Peyer's patch (tissue), 4 donors: ENCODE measurements around the gene ZFAND2A.

Experiments used
- CTCF ChIP-seq, 6 experiments: fragments of 450-650 bp in 4 of 6; fragments of 200-600 bp in 2 of 6; sonication (generic) in 1 of 6; IDR thresholded peaks; one replicate each; pipeline ENCODE4 v1.5.1; 2017 to 2019; ENCODE audit warnings: antibody characterized with exemption in 6 of 6, mild to moderate bottlenecking in 3 of 6, moderate library complexity in 1 of 6
- POLR2A ChIP-seq, 2 donors: fragments of 450-650 bp; IDR thresholded peaks; one replicate each; pipeline ENCODE4 v1.5.1; 2017; ENCODE audit warnings: antibody characterized with exemption in 2 of 2, mild to moderate bottlenecking in 2 of 2, moderate library complexity in 2 of 2

DNA sequence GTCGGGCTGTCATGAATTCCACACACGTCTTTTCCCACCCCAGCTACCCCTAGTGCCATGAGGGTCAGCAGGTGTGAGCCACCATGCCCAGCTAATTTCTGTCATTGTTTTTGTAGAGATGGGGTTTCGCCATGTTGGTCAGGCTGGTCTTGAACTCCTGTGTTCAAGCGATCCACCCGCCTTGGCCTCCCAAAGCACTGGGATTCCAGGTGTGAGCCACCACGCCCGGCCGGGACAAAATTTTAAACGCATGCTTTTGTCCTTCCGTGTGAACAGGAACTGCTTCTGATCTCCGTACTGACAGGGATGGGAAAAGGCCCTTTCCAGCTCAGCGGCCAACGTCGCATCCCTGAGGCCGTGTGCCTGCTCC is 15.6 kb upstream of the ZFAND2A start:
- TF ChIP-seq CTCF (IDR thresholded peaks at IDR 0.05) (no peak), POLR2A (IDR thresholded peaks at IDR 0.05) (no peak)
